Osteocyte (in vitro differentiated cells): Measurements from ENCODE around the gene RASAL2. TPM values are rescaled to one million over a fixed set of nuclear protein-coding genes. Genes with fewer than 3 reads are reported as not detected.
A peak's percentile ranks its signal among the peaks of the same experiment; 100 is the strongest.

Experiments used
- DNase-seq: peaks from one replicate; pipeline ENCODE4 v3.0.0; 2021; ENCODE audit warnings: mixed read lengths; ENCODE audit not compliant: unreplicated experiment; ENCODE audit errors: extremely low spot score
- H3K27ac Mint-ChIP-seq: one replicate; pipeline ENCODE4 v1.8.0; 2021; ENCODE audit warnings: mild to moderate bottlenecking, mixed read lengths; ENCODE audit not compliant: unreplicated experiment
- H3K27me3 Mint-ChIP-seq: one replicate; pipeline ENCODE4 v1.8.0; 2021; ENCODE audit warnings: mixed read lengths; ENCODE audit not compliant: unreplicated experiment
- H3K36me3 Mint-ChIP-seq: one replicate; pipeline ENCODE4 v1.8.0; 2021; ENCODE audit warnings: mixed read lengths; ENCODE audit not compliant: unreplicated experiment
- H3K4me1 Mint-ChIP-seq: one replicate; pipeline ENCODE4 v1.8.0; 2021; ENCODE audit warnings: mixed read lengths; ENCODE audit not compliant: unreplicated experiment
- H3K4me3 Mint-ChIP-seq: one replicate; pipeline ENCODE4 v1.8.0; 2021; ENCODE audit warnings: mild to moderate bottlenecking, moderate library complexity, mixed read lengths; ENCODE audit not compliant: unreplicated experiment
- H3K9me3 Mint-ChIP-seq: one replicate; pipeline ENCODE4 v1.8.0; 2021; ENCODE audit warnings: mixed read lengths; ENCODE audit not compliant: unreplicated experiment
- CTCF ChIP-seq: fragments of 200-600 bp; sonication (generic); IDR thresholded peaks from 2 replicates; pipeline ENCODE4 v1.5.0; 2021; ENCODE audit warnings: antibody characterized with exemption, mild to moderate bottlenecking, moderate library complexity
- total RNA-seq: library from RNA; stranded (reverse); gene quantifications from 2 replicates; pipeline ENCODE4 v1.2.1, GENCODE V29; 2021

The RASAL2 gene
- total RNA-seq, 1 donor from 2014 or later, result 34.2 TPM

- TF ChIP-seq CTCF, result no peak
- no peak for DNase-seq
- no peaks in the 10 kb centered on the region for H3K9me3 Mint-ChIP-seq
- no peak overlapping the region for H3K4me3 Mint-ChIP-seq
- H3K27me3 Mint-ChIP-seq, result no peaks in the 10 kb centered on the region
- no peaks in the 10 kb centered on the region for H3K36me3 Mint-ChIP-seq
- H3K27ac Mint-ChIP-seq, result peak overlapping the region; percentile 9
- H3K4me1 Mint-ChIP-seq, result peaks cover 8% of the 10 kb centered on the region
Observed at GRCh38 chr1:178335426-178335825, 241.5 kb downstream of the RASAL2 start.

DNA sequence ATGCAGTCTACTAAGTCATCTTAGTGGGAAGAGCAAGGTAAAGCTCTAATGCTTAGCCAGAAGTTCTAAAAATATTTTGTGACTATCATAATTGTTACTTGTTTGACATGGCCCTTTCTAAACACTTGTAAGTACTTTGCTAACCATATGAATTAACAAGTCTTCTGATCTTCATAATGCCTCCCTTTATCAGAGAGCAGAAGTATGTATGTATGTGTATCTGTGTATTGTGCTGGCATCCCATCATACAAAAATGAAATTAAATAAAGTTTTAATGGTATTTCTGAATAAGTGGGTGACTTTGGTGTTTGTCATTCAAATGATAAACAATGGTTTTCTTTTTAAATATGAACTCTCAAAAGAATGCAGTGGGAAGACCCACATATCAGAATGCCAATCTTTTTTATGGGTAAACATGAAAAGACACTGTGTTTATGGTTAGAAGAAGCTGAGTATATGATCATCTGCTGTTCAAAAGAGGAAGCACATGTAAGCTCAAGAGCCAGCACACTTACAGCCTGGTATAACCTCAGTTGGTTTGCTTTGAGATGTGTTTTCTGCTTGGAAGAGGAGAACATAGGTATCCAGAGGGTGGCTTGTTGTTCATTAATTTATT, 243.3 kb downstream of the RASAL2 start:
- no peak for TF ChIP-seq CTCF
- H3K9me3 Mint-ChIP-seq, result no peaks in the 10 kb centered on the region
- no peak overlapping the region for H3K27ac Mint-ChIP-seq
- no peaks in the 10 kb centered on the region for H3K27me3 Mint-ChIP-seq
- DNase-seq, result no peak
- peaks cover 14% of the 10 kb centered on the region for H3K4me1 Mint-ChIP-seq
- no peak overlapping the region for H3K4me3 Mint-ChIP-seq
- H3K36me3 Mint-ChIP-seq, result no peaks in the 10 kb centered on the region

DNA sequence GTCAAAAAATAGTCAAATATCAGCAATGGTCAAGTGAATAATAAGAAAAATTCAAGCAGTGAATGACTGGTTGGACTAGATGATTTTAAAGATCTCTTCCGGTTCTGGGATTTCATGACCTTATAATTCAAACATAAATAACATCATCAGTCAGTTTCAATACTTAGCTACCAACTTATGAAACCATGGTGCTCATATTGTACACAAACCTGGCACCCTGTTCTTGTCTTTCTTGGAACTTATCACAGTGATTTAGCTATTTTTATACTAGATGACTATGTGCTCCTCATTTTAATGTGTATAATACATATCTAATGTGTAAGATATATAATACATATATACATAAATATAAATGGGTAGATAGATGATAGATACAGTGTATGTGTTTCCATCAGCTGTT, 245.9 kb downstream of the RASAL2 start:
- Mint-ChIP-seq H3K9me3 (no peaks in the 10 kb centered on the region), H3K27ac (no peak overlapping the region), H3K36me3 (no peaks in the 10 kb centered on the region), H3K27me3 (no peaks in the 10 kb centered on the region), H3K4me1 (peaks cover 31% of the 10 kb centered on the region), H3K4me3 (no peak overlapping the region)
- no peak for DNase-seq
- no peak for TF ChIP-seq CTCF

GRCh38 chr1:178341261-178341956, 247.5 kb downstream of the RASAL2 start:
- DNase-seq, result no peak
- Mint-ChIP-seq H3K4me3 (peak overlapping the region; percentile 56), H3K27me3 (no peaks in the 10 kb centered on the region), H3K36me3 (no peaks in the 10 kb centered on the region), H3K9me3 (no peaks in the 10 kb centered on the region), H3K27ac (peak overlapping the region; percentile 83), H3K4me1 (peaks cover 41% of the 10 kb centered on the region)
- no peak for TF ChIP-seq CTCF

GRCh38 chr1:178342745-178343144, 248.8 kb downstream of the RASAL2 start:
- Mint-ChIP-seq H3K27ac (peak overlapping the region; percentile 57), H3K4me3 (no peak overlapping the region)

More at GRCh38 chr1:178342745-178343144, 248.8 kb downstream of the RASAL2 start:
- Mint-ChIP-seq H3K27me3 (no peaks in the 10 kb centered on the region), H3K9me3 (no peaks in the 10 kb centered on the region), H3K36me3 (no peaks in the 10 kb centered on the region), H3K4me1 (peaks cover 41% of the 10 kb centered on the region)
- no peak for DNase-seq
- no peak for TF ChIP-seq CTCF
